ENCODE data around the gene TMEM9. TPM values are rescaled to one million over a fixed set of nuclear protein-coding genes. Genes with fewer than 3 reads are reported as not detected.

TMEM9 gene
- total and polyA plus RNA-seq, 2 of the 8 experiments (the other 6 are each of a cell fraction or from before 2014, with no cell fraction given), result 79.9 to 181 TPM

GRCh38 chr1:201140235-201140940 is 13.9 kb downstream of the TMEM9 start (continued):
- TF ChIP-seq CHD7 (IDR thresholded peaks at IDR 0.05; ENCODE audit: insufficient replicate concordance, low read length), result no peak
- TF ChIP-seq MAX (IDR thresholded peaks at IDR 0.05), result no peak
- TF ChIP-seq TEAD4 (IDR thresholded peaks at IDR 0.05; ENCODE audit: low read depth, low read length), result no peak
- no peak for TF ChIP-seq SP2 (IDR thresholded peaks at IDR 0.05; ENCODE audit: low read length)
